Neural cell (in vitro differentiated cells): ENCODE results near the gene COL18A1. TPM values are rescaled to one million over a fixed set of nuclear protein-coding genes. Genes with fewer than 3 reads are reported as not detected.

ENCODE experiments used
- H2AFZ ChIP-seq: fragments of 200-600, 300-800 bp; sonication (generic), shearing (Covaris generic); 2 replicates; pipeline ENCODE4 v1.6.0; 2014; ENCODE audit warnings: low read depth, mild to moderate bottlenecking, antibody characterized with exemption, low read length, moderate library complexity
- H3F3A ChIP-seq: fragments of 200-600 bp; shearing (Covaris generic); 2 replicates; pipeline ENCODE4 v1.6.1; 2016; ENCODE audit warnings: mild to moderate bottlenecking, moderate library complexity, mixed read lengths, antibody characterized with exemption, low read length; ENCODE audit not compliant: insufficient read depth, poor library complexity, severe bottlenecking
- H3K27ac ChIP-seq: fragments of 200-600, 300-800 bp; sonication (generic), shearing (Covaris generic); 2 replicates; pipeline ENCODE4 v1.5.1; 2014; ENCODE audit warnings: mild to moderate bottlenecking, low read length, moderate library complexity
- H3K27me3 ChIP-seq: fragments of 300-800, 200-600 bp; sonication (generic), shearing (Covaris generic); 2 replicates; pipeline ENCODE4 v1.6.0; 2014; ENCODE audit warnings: mild to moderate bottlenecking, low read depth, low read length, moderate library complexity; ENCODE audit not compliant: insufficient read depth
- H3K36me3 ChIP-seq: fragments of 300-800, 200-600 bp; sonication (generic), shearing (Covaris generic); 2 replicates; pipeline ENCODE4 v1.5.1; 2014; ENCODE audit warnings: mild to moderate bottlenecking, antibody characterized with exemption, low read length, moderate library complexity; ENCODE audit not compliant: insufficient read depth
- H3K4me2 ChIP-seq: fragments of 300-800, 200-600 bp; sonication (generic), shearing (Covaris generic); 2 replicates; pipeline ENCODE4 v1.6.0; 2014; ENCODE audit warnings: mild to moderate bottlenecking, low read length
- H3K4me3 ChIP-seq: fragments of 300-800, 200-600 bp; sonication (generic), shearing (Covaris generic); 2 replicates; pipeline ENCODE4 v1.5.1; 2014; ENCODE audit warnings: mild to moderate bottlenecking, low read length, moderate library complexity
- H3K79me2 ChIP-seq: fragments of 200-600 bp; shearing (Covaris generic); replicated peaks from 2 replicates; pipeline ENCODE4 v1.6.0; 2014; ENCODE audit warnings: mild to moderate bottlenecking, low read length, moderate library complexity; ENCODE audit not compliant: insufficient read depth
- H3K9ac ChIP-seq: fragments of 300-800, 200-600 bp; sonication (generic), shearing (Covaris generic); 2 replicates; pipeline ENCODE4 v1.6.1; 2016; ENCODE audit warnings: mild to moderate bottlenecking, low read length, mixed read lengths
- H3K9me2 ChIP-seq: fragments of 200-600 bp; shearing (Covaris generic); 2 replicates; pipeline ENCODE4 v1.6.1; 2016; ENCODE audit warnings: mild to moderate bottlenecking, low read length, mixed read lengths; ENCODE audit not compliant: insufficient read depth
- H3K9me3 ChIP-seq: fragments of 200-600, 300-800 bp; sonication (generic), shearing (Covaris generic); 2 replicates; pipeline ENCODE4 v1.6.1; 2016; ENCODE audit warnings: mild to moderate bottlenecking, mixed run types, low read length, moderate library complexity, mixed read lengths
- H4K20me1 ChIP-seq: fragments of 200-600 bp; shearing (Covaris generic); 2 replicates; pipeline ENCODE4 v1.6.1; 2016; ENCODE audit warnings: mild to moderate bottlenecking, mixed run types; ENCODE audit not compliant: insufficient read depth
- CTCF ChIP-seq: fragments of 450-650 bp; IDR thresholded peaks from 2 replicates; pipeline ENCODE4 v1.5.1; 2014; ENCODE audit warnings: antibody characterized with exemption, mild to moderate bottlenecking, moderate library complexity; ENCODE audit not compliant: poor library complexity, severe bottlenecking
- EP300 ChIP-seq: fragments of 450-650 bp; conservative IDR thresholded peaks from 2 replicates; pipeline ENCODE4 v1.6.1; 2014; ENCODE audit warnings: antibody characterized with exemption, mild to moderate bottlenecking, moderate library complexity; ENCODE audit not compliant: poor library complexity, severe bottlenecking
- EZH2 ChIP-seq: fragments of 200-600, 300-800 bp; shearing (Covaris generic), sonication (generic); IDR thresholded peaks from 2 replicates; pipeline ENCODE4 v1.6.1; 2014; ENCODE audit warnings: antibody characterized with exemption, low read length, borderline replicate concordance, mild to moderate bottlenecking; ENCODE audit not compliant: insufficient read depth, poor library complexity, severe bottlenecking
- MXI1 ChIP-seq: fragments of 450-650 bp; conservative IDR thresholded peaks from 2 replicates; pipeline ENCODE4 v1.6.1; 2014; ENCODE audit warnings: antibody characterized with exemption, mild to moderate bottlenecking; ENCODE audit not compliant: poor library complexity, severe bottlenecking
- POLR2AphosphoS5 ChIP-seq: IDR thresholded peaks from 2 replicates; pipeline ENCODE4 v1.6.1; 2012
- RAD21 ChIP-seq: fragments of 450-650 bp; conservative IDR thresholded peaks from 2 replicates; pipeline ENCODE4 v1.6.1; 2014; ENCODE audit warnings: antibody characterized with exemption, mild to moderate bottlenecking, moderate library complexity
- REST ChIP-seq: IDR thresholded peaks from 2 replicates; pipeline ENCODE4 v1.6.1; 2012; ENCODE audit warnings: borderline replicate concordance
- SMC3 ChIP-seq: fragments of 450-650 bp; conservative IDR thresholded peaks from 2 replicates; pipeline ENCODE4 v1.6.1; 2014; ENCODE audit warnings: antibody characterized with exemption, mild to moderate bottlenecking, moderate library complexity; ENCODE audit not compliant: poor library complexity
- TAF1 ChIP-seq: IDR thresholded peaks from 2 replicates; pipeline ENCODE4 v1.6.1; 2012; ENCODE audit warnings: low read depth
- polyA plus RNA-seq: library from polyadenylated mRNA; depleted of rRNA; stranded (reverse); fragments of >200 nt; gene quantifications from 2 replicates; pipeline ENCODE4 v1.2.3, GENCODE V29; 2014

The COL18A1 gene
- polyA plus RNA-seq, 1 donor from 2014 or later: 2.5 TPM

- no peak overlapping the region for H3K9ac ChIP-seq
- no peak overlapping the region for H3K4me2 ChIP-seq
- H3K36me3 ChIP-seq: no peaks in the 10 kb centered on the region
- no peaks in the 10 kb centered on the region for H3K79me2 ChIP-seq
- H2AFZ ChIP-seq: no peak overlapping the region
- H3K9me3 ChIP-seq: no peaks in the 10 kb centered on the region
- no peaks in the 10 kb centered on the region for H4K20me1 ChIP-seq
- H3K27ac ChIP-seq: no peak overlapping the region
- H3K27me3 ChIP-seq: peaks cover 45% of the 10 kb centered on the region
- no peak for TF ChIP-seq REST
- no peak for TF ChIP-seq CTCF
- TF ChIP-seq EP300: no peak
- TF ChIP-seq MXI1: no peak
- TF ChIP-seq TAF1: no peak
- TF ChIP-seq EZH2: no peak
- H3F3A ChIP-seq: no peaks in the 10 kb centered on the region
- H3K9me2 ChIP-seq: no peaks in the 10 kb centered on the region
- H3K4me3 ChIP-seq: no peak overlapping the region
Observed at GRCh38 chr21:45401916-45402900, 2.8 kb upstream of the COL18A1 start.

GRCh38 chr21:45403133-45403824 is 1.7 kb upstream of the COL18A1 start:
- H3K27me3 ChIP-seq: peaks cover 45% of the 10 kb centered on the region

More at GRCh38 chr21:45403133-45403824, 1.7 kb upstream of the COL18A1 start:
- no peak overlapping the region for H3K9ac ChIP-seq
- H3K9me2 ChIP-seq: no peaks in the 10 kb centered on the region
- H3K4me2 ChIP-seq: no peak overlapping the region
- H3K4me3 ChIP-seq: no peak overlapping the region
- no peak overlapping the region for H2AFZ ChIP-seq
- no peaks in the 10 kb centered on the region for H3K36me3 ChIP-seq
- no peak for TF ChIP-seq REST
- no peak for TF ChIP-seq MXI1
- TF ChIP-seq RAD21: no peak
- TF ChIP-seq EZH2: no peak
- TF ChIP-seq EP300: no peak
- TF ChIP-seq SMC3: no peak
- no peak for TF ChIP-seq POLR2AphosphoS5
- TF ChIP-seq TAF1: no peak
- no peak for TF ChIP-seq CTCF
- H3K79me2 ChIP-seq: no peaks in the 10 kb centered on the region
- H4K20me1 ChIP-seq: no peaks in the 10 kb centered on the region
- H3K27ac ChIP-seq: no peak overlapping the region
- no peaks in the 10 kb centered on the region for H3F3A ChIP-seq
- no peaks in the 10 kb centered on the region for H3K9me3 ChIP-seq
